Measurements from ENCODE around the gene EPHX1.
"Not testable (repeated sequence)": the region's sequence is repeated elsewhere in the genome, so short reads cannot be mapped to it uniquely, and the experiment has no call there.

The EPHX1 gene

DNA sequence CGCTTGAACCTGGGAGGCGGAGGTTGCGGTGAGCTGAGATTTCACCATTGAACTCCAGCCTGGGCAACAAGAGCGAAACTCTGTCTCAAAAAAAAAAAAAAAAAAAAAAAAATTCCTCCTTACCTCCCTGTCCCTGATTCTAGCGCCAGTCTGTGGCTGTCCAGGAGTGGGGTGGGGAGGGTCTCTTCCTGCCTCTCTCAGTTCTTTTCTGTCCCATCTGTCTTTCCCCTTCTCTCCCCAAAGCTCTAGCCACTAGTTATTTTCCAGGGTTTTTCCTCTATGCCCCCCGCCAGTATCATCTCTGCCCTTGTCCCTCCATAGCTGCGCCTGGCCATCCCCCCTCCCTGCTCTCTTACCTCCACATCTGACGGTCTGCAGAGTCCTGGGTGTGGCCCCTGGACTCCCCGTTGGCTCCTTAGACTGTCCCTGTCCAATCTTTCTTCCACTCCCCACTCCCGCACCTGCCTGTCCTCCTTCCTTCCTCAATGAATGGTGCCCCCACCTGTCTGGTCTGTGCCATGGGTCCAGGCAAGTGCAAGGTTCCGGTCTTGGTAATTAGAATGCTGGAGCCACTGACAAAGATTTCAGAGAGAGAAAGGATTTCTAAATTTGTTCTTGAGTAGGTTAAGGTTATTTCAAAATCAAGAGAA, 73.8 kb downstream of the EPHX1 start:
- no peak for DNase-seq

DNA sequence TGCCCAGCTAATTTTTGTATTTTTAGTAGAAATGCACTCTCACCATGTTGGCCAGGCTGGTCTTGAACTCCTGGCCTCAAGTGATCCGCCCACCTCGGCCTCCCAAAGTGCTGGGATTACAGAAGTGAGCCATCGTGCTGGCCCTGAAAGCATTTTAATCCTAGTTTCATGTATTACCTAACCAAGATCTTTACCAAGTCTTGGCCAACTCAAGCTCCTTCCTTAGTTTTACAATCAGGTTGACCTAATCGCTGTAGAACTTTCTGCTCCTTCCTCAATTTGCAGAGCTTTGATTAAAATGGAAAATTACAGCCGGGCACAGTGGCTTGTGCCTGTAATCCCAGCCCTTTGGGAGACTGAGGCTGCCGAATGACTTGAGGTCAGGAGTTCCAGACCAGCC, 75.4 kb downstream of the EPHX1 start:
- no peak for DNase-seq

DNA sequence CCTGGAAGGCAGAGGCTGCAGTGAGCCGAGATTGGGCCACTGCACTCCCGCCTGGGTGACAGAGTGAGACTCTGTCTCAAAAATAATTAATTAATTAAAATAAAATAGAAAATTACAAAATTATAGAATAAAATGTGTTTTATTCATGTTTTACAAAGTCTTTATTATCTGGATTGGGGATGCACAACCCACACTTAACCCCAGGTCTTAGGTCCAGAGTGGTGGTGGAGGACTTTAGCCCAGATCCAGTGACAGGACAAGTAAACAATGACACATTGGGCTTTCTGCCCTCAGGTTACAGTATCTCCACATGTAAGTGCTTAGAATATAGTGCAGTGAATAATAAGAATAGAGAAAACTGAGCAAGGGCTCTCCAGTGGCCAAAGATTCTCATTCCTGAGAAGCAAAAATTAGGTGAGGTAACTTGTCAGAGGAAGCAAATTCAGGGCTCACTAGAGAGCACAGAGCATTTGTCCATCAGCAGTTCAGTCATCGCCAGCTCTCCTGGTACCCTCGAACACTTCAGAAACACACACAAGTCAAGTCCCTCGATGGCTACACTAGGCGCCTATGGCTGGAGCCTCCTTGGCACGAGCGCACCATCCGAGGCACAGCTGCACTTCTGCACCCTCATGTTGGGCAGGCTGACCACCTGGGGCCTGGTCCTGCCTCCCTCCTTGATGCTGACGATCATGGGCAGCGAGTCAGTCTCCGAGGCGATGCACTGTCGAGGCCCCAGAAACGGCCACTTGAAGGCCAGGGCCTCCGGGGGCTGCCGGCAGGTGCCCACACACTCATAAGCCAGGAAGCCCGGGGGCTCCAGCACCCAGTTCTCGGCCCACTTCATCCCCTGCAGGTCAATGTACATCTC, 76.5 kb downstream of the EPHX1 start:
- no peak for DNase-seq

DNA sequence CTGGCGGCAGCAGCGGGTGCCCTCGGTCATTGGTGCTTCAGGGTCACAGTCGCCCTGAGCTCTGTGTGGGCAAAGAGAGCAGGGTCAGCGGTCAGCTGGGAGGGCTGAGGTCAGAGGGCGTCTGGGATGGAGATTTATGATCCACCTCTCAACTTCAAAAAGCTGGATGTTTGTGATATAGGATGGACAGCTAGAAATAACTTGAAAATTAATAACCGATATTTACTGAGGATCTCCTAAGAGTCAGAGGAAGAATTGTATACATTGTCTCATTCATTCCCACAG, 77.0 kb downstream of the EPHX1 start:
- no peak for DNase-seq

DNA sequence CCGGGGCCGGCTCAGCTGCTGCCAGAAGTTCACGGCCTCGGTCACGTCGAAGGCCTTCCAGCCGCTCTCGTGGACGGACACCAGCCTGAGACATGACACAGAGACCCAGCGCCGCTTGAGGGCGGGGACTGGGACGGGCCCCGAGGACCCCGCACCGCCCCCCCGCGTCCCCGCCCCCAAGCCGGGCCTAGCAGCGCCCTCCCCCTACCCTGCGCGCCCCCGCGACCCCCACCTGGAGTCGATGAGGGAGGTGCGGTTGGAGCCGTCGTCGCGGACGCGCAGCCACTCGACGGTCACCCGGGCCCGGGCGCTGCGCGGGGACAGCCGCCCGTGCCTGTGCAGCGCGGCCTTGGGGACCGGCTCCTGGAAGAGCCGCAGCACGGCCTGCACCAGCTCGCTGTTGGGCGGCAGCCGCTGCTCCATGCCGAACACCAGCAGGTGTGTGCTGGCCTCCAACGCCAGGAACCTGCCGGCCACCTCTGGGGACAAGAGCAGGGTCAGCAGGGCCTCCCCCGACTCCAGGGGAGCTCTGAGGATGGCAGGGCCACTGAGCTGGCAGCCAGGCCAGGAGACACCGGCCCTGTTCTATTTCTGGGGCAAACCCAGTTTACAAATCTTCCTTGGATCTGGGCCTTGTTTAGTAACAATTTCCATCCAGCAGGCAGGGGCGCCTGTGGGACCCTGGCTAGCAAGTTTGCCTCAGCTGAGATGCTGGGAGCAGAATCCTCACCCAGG, 77.8 kb downstream of the EPHX1 start:
- DNase-seq: not testable (repeated sequence)

DNA sequence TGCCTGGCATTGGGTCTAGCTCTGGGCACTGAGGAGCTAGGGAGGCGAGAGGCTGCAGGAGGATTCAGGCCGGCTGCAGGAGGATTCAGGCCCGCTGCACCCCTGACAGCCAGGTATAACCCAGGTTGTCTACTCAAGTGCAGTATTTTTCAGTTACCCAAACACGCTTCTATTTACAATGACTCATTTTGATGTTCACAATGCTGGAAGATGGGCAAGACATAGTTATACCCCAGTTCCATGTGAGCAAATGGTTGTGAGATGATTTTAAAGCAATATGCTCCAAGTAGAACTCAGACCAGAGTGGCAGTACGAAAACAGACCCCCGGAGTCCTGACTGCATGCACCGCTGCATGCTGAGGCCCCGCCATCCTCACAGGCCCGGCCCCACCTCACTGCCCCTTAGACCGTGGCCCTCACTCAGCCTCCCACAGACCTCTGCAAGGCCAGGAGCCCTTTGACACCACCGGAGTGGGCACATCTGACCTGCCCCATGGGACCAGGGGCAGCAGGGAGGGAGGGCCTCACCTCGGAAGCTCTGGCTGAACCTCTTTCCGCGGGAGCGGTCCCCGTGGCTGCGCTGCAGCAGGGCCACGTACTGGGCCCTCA, 78.5 kb downstream of the EPHX1 start:
- DNase-seq: no peak

DNA sequence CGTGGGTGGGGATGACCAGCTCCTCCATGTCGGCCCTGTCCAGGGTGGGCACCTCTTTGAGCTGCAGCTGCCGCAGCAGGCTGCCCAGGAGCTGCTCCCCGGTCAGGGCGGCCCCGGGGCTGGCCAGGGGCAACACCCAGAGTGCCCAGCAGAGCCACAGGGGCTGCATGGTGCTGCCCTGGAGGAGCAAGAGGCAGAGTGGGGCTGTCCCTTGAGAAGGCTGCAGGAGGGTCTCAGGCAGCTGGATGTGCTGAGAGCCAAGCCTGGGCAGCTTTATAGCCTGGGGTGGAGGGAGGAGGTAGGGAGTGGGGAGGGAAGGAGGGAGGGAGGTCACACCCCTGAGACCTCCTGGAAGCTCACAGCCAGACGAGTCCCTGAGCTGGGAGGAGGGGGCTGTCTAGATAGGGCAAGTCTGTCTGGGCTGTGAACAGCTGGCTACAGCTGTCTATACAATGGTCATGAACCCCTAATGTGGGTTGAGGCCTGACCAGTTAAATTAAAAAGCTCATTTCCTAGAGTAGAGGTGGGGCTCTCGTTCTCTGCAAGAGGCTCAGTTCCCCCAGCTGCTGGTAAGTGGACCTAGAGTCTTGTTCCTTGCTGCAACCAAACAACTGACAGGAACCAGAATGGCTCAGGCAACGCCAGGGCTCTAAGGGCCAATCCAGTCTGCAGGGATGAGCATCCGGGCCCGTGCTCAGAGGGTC, 79.1 kb downstream of the EPHX1 start, which contains the start of gene LEFTY1:
Gene LEFTY1 (minus strand): TSS at position 249 of the 704 bp plus-strand sequence. CDS start 80 bp downstream, at position 169.
- DNase-seq: no peak

DNA sequence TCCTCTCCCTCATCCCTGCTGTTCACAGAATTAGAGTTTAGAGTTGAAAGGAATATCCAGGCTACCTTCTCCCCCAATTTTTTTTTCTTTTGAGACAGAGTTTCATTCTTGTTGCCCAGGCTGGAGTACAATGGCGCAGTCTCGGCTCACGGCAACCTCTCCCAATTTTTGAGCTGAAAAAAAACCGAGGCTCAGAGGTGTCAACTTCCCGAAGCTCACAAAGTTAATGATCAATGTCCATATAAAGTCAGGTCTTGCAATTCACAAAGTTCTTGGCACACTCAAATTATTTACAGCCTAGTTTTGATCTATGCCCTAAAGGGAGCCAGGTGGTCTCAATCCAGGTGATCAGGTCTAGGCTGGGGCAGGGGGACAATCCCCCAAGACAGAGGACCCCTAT, 79.8 kb downstream of the EPHX1 start:
- DNase-seq: no peak

DNA sequence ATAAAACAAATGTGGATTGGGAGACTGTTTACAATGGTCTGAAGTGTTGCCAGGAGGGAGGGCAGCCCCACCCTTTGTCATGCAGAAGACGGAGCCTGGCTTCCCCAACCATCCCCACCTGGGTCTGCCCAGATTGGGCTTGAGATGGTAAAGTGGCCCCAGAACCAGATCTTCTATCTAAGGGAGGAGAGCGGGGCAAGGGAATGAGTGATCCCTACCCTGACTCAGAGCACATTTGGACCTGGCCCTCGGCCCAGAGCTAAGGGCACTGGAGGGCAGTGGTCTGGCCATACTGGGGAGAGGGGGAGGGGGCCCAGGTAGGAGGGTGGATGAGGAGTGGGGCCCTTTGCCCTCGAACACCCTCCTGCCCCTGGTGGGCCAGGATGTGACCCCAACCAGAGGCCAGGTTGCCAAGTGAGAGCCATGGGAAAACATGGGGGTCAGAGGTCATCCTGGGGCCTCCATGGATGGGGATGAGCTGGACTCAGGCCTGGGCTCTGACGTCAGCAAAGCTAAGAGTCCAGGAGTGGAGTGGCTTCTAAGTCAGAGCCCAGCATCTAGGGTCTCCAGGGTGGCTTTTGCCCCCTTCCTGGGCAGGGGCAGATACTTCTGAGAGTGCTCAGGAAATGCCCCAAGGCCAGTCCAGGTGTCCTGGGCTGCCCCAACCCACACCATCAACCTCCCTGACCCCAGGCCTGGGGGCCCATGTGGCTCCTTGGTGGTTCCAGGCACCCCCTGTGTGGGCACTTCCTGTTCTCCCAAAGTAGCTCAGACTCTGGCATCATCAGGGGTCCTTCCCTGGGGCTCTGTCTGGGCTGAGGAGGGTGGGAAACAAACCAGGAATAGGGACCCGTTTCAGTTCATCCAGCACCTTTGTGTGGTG, 80.7 kb downstream of the EPHX1 start:
- DNase-seq: no peak

DNA sequence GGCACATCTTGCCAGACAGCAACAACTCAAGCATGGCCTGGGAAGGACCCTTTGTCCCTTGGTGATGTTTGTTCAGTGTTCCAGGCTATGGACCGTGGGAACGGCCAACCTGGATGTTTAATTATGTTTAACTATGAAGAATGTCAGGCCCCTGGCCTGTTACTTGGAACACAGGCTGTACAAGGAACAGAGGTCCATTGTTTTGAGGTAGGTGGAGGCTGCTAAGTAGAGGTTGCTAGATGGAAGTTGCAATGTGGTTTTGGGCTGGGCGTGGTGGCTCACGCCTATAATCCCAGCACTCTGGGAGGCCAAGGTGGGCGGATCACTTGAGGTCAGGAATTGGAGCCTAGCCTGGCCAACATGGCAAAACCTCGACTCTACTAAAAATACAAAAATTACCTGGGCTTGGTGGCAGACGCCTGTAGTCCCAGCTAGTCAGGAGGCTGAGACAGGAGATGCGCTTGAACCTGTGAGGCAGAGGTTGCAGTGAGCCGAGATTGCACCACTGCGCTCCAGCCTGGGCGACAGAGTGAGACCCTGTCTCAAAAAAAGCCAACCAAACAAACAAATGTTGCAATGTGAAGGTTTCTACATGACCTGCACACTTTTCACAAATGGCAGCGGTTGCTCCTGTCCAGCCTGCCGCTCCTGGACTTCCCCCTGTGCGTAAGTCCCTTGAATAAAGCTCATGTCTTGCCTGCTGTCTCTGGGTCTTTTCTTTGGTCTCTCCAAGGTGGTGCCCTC, 81.5 kb downstream of the EPHX1 start:
- no peak for DNase-seq

DNA sequence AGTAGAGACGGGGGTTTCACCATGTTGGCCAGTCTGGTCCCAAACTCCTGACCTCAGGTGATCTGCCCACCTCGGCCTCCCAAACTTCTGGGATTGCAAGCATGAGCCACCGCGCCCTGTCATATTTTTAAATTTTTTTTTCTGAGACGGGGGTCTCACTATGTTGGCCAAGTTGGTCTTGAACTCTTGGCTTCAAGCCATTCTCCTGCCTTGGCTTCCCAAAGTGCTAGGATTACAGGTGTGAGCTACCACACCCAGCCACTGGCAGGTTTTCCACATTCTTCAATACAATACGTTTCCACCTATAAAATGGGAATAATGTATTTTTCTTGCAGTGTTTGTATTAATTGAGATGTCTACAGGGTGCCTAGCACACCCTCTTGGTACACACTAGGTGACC, 82.4 kb downstream of the EPHX1 start:
- DNase-seq: no peak

Data from NCI-H510A (cell line).